Lower leg skin (tissue), 4 donors: ENCODE measurements around the gene ALPG. TPM values are rescaled to one million over a fixed set of nuclear protein-coding genes. Genes with fewer than 3 reads are reported as not detected.

ENCODE experiments used
- DNase-seq, 2 donors: peaks; one replicate each; pipeline ENCODE4 v3.0.0-alpha.2; 2019; ENCODE audit warnings: low spot score in 2 of 2
- H3K4me3 ChIP-seq: fragments of 200-600 bp; sonication (generic); 2 replicates; pipeline ENCODE4 v1.5.1; 2017; ENCODE audit warnings: mild to moderate bottlenecking, low read depth; ENCODE audit not compliant: poor library complexity, severe bottlenecking
- CTCF ChIP-seq, 3 donors: fragments of 450-650 bp; IDR thresholded peaks; one replicate each; pipeline ENCODE4 v1.5.1; 2016; ENCODE audit warnings: antibody characterized with exemption in 3 of 3, mild to moderate bottlenecking in 3 of 3, moderate library complexity in 2 of 3
- POLR2A ChIP-seq, 2 donors: fragments of 450-650 bp; IDR thresholded peaks; one replicate each; pipeline ENCODE4 v1.6.1; 2016 to 2017; ENCODE audit warnings: antibody characterized with exemption in 2 of 2, mild to moderate bottlenecking in 1 of 2, moderate library complexity in 1 of 2
- WGBS, 2 donors: methylation state at CpG; one replicate each; pipeline ENCODE4 v1.1.5; 2018; 5-methylcytosine and 5-hydroxymethylcytosine counted together
- intact Hi-C: fragments of 100-400 bp; cut with DNase I; formaldehyde crosslinking; loops from one replicate; pipeline ENCODE4 v1.15.0; 2023; ENCODE audit warnings: low total_unique reads
- total RNA-seq, 4 donors: library from RNA; depleted of rRNA; stranded (reverse); fragments of >200 nt; gene quantifications; one replicate each; pipeline ENCODE4 v1.1.0, GENCODE V29; 2016

ALPG gene
- total RNA-seq, 4 donors from 2014 or later = not detected

GRCh38 chr2:232372231-232373208 lies 34.1 kb upstream of the ALPG start:
- no peak overlapping the region for H3K4me3 ChIP-seq
- TF ChIP-seq POLR2A (IDR thresholded peaks at IDR 0.05) = no peak
- no peak for TF ChIP-seq CTCF (IDR thresholded peaks at IDR 0.05)
- no peak for DNase-seq
- intact Hi-C loops = no loop called here
- 91 to 92% methylated on average over 18 of the region's 18 CpGs for WGBS, 2 donors

GRCh38 chr2:232374356-232374755 lies 32.3 kb upstream of the ALPG start:
- intact Hi-C loops = no loop called here
- no peak for DNase-seq
- WGBS, 2 donors = 42 to 67% methylated on average over 1 of the region's 1 CpG
- no peak overlapping the region for H3K4me3 ChIP-seq
- no peak for TF ChIP-seq CTCF (IDR thresholded peaks at IDR 0.05)
- no peak for TF ChIP-seq POLR2A (IDR thresholded peaks at IDR 0.05)

- 75 to 80% methylated on average over 12 of the region's 12 CpGs for WGBS, 2 donors
- intact Hi-C loops = no loop called here
- no peak overlapping the region for H3K4me3 ChIP-seq
- TF ChIP-seq CTCF (IDR thresholded peaks at IDR 0.05) (no peak), POLR2A (IDR thresholded peaks at IDR 0.05) (no peak)
- DNase-seq = no peak
These were observed 31.5 kb upstream of the ALPG start for GRCh38 chr2:232375164-232375563.

- 76 to 81% methylated on average over 4 of the region's 4 CpGs for WGBS, 2 donors
- TF ChIP-seq POLR2A (IDR thresholded peaks at IDR 0.05) = no peak
- no peak for TF ChIP-seq CTCF (IDR thresholded peaks at IDR 0.05)
- intact Hi-C loops = no loop called here
- no peak overlapping the region for H3K4me3 ChIP-seq
- no peak for DNase-seq
These were observed 30.4 kb upstream of the ALPG start for GRCh38 chr2:232376260-232376659.

GRCh38 chr2:232376713-232377112 lies 29.9 kb upstream of the ALPG start:
- 84 to 91% methylated on average over 7 of the region's 7 CpGs for WGBS, 2 donors
- DNase-seq = no peak
- TF ChIP-seq POLR2A (IDR thresholded peaks at IDR 0.05) = no peak
- no peak for TF ChIP-seq CTCF (IDR thresholded peaks at IDR 0.05)
- no peak overlapping the region for H3K4me3 ChIP-seq
- intact Hi-C loops = no loop called here
